ENCODE results near the gene CD164L2. TPM values are rescaled to one million over a fixed set of nuclear protein-coding genes. Genes with fewer than 3 reads are reported as not detected.

CD164L2 gene
- total RNA-seq, 1 donor from 2014 or later: not detected

GRCh38 chr1:27365372-27366112, 17.6 kb downstream of the CD164L2 start:
- intact Hi-C loops (cut with micrococcal nuclease): loop anchor here (1.0 to 5.0 kb wide), 6 partner anchors 18 to 362 kb away; partner anchors contain the start of genes CD164L2, FAM76A, GPR3 and TMEM222

- intact Hi-C loops (cut with micrococcal nuclease): loop anchor here (1.0 to 5.0 kb wide), 6 partner anchors 18 to 362 kb away; partner anchors contain the start of genes CD164L2, FAM76A, GPR3 and TMEM222
These were observed 18.3 kb downstream of the CD164L2 start for GRCh38 chr1:27364696-27365371.

- intact Hi-C loops (cut with micrococcal nuclease): loop anchor here (2.0 kb wide), 2 partner anchors 41 to 205 kb away; partner anchors contain the start of gene TMEM222
These were observed 19.1 kb downstream of the CD164L2 start for GRCh38 chr1:27363766-27364695.

- intact Hi-C loops (cut with micrococcal nuclease): no loop called here
These were observed 21.6 kb downstream of the CD164L2 start for GRCh38 chr1:27361553-27361952.

- intact Hi-C loops (cut with micrococcal nuclease): no loop called here
These were observed 22.1 kb downstream of the CD164L2 start for GRCh38 chr1:27361044-27361402.

GRCh38 chr1:27360159-27361043, 22.7 kb downstream of the CD164L2 start:
- intact Hi-C loops (cut with micrococcal nuclease): no loop called here

GRCh38 chr1:27359822-27360158, 23.3 kb downstream of the CD164L2 start:
- intact Hi-C loops (cut with micrococcal nuclease): no loop called here

GRCh38 chr1:27358928-27359313, 24.2 kb downstream of the CD164L2 start:
- intact Hi-C loops (cut with micrococcal nuclease): no loop called here

GRCh38 chr1:27358038-27358927, 24.9 kb downstream of the CD164L2 start:
- intact Hi-C loops (cut with micrococcal nuclease): no loop called here

GRCh38 chr1:27357281-27358037, 25.7 kb downstream of the CD164L2 start:
- intact Hi-C loops (cut with micrococcal nuclease): loop anchor here (1.0 to 2.0 kb wide), 6 partner anchors 14 to 249 kb away; partner anchors contain the start of genes CD164L2 and GPR3

- intact Hi-C loops (cut with micrococcal nuclease): loop anchor here (1.0 to 2.0 kb wide), 6 partner anchors 13 to 250 kb away; partner anchors contain the start of genes CD164L2 and GPR3
These were observed 26.4 kb downstream of the CD164L2 start for GRCh38 chr1:27356619-27357280.

- intact Hi-C loops (cut with micrococcal nuclease): loop anchor here (2.0 kb wide), 1 partner anchor 55 kb away; no protein-coding TSS in a partner anchor
These were observed 26.9 kb downstream of the CD164L2 start for GRCh38 chr1:27356277-27356618.

- intact Hi-C loops (cut with micrococcal nuclease): loop anchor here (2.0 kb wide), 1 partner anchor 55 kb away; no protein-coding TSS in a partner anchor
These were observed 27.4 kb downstream of the CD164L2 start for GRCh38 chr1:27355683-27356082.

- intact Hi-C loops (cut with micrococcal nuclease): no loop called here
These were observed 29.5 kb downstream of the CD164L2 start for GRCh38 chr1:27353629-27354028.

GRCh38 chr1:27353166-27353565, 30.0 kb downstream of the CD164L2 start:
- intact Hi-C loops (cut with micrococcal nuclease): no loop called here

GRCh38 chr1:27351541-27352107, 31.5 kb downstream of the CD164L2 start:
- intact Hi-C loops (cut with micrococcal nuclease): no loop called here

GRCh38 chr1:27350663-27351540, 32.2 kb downstream of the CD164L2 start:
- intact Hi-C loops (cut with micrococcal nuclease): no loop called here
